Ovary (tissue), 9 donors: ENCODE data around the gene AGR2. TPM values are rescaled to one million over a fixed set of nuclear protein-coding genes. Genes with fewer than 3 reads are reported as not detected.
A peak's percentile ranks its signal among the peaks of the same experiment; 100 is the strongest.

Source experiments
- DNase-seq, 5 donors: peaks; one replicate each; pipeline ENCODE4 v3.0.0-alpha.2; 2019 to 2020
- H3K27ac ChIP-seq, 2 donors: fragments of 200-600 bp; one replicate each; pipeline versions ENCODE4 v1.5.1 to v1.8.0; 2019 to 2022
- H3K27me3 ChIP-seq: fragments of 200-600 bp; one replicate; pipeline ENCODE4 v1.8.0; 2022
- H3K36me3 ChIP-seq: fragments of 200-600 bp; sonication (generic); one replicate; pipeline ENCODE4 v1.5.1; 2019
- H3K4me1 ChIP-seq: one replicate; pipeline ENCODE4 v1.8.1; 2013; ENCODE audit warnings: mild to moderate bottlenecking, moderate library complexity; ENCODE audit not compliant: insufficient read depth
- H3K4me3 ChIP-seq: fragments of 200-600 bp; sonication (generic); one replicate; pipeline ENCODE4 v1.5.1; 2017
- H3K9me3 ChIP-seq, 2 donors: fragments of 200-600 bp in 1 of 2; sonication (generic) in 1 of 2; one replicate each; pipeline versions ENCODE4 v1.5.1 to v1.8.1; 2013 to 2019; ENCODE audit warnings: mild to moderate bottlenecking in 1 of 2, moderate library complexity in 1 of 2
- EP300 ChIP-seq: sonication (generic); formaldehyde crosslinking; IDR thresholded peaks from one replicate; pipeline ENCODE4 v1.6.1; 2017; ENCODE audit warnings: antibody characterized with exemption
- POLR2A ChIP-seq: fragments of 450-650 bp; IDR thresholded peaks from one replicate; pipeline ENCODE4 v1.6.1; 2017; ENCODE audit warnings: antibody characterized with exemption, mild to moderate bottlenecking, moderate library complexity
- WGBS, 3 donors: extraction: QIAGEN DNeasy Blood & Tissue Kit in 1 of 3; methylation state at CpG; one replicate each; pipeline versions ENCODE4 v1.1.5 to v1.1.7; 2013 to 2017; 5-methylcytosine and 5-hydroxymethylcytosine counted together
- intact Hi-C, 4 donors: fragments of 100-400 bp; cut with DNase I; formaldehyde crosslinking; loops; one replicate each; pipeline versions ENCODE4 v1.11.0 to v1.15.1; 2022 to 2023
- polyA plus RNA-seq, 2 donors: library from polyadenylated mRNA; stranded (reverse); fragments of 200-250 nt in 1 of 2; fragments of 350-450 nt in 1 of 2; fragmentation: Illumina TruSeq in 1 of 2; extraction: RNeasy Lipid Tissue Mini Kit (QIAGEN cat#74804) in 1 of 2; gene quantifications; one replicate each; pipeline ENCODE4 v1.2.3, GENCODE V29; 2013 to 2014
- total RNA-seq, 7 donors: library from RNA; depleted of rRNA in 2 of 7; stranded (reverse); fragments of >200 nt in 2 of 7; fragmentation: NEBNext Ultra II Directional in 3 of 7; extraction: Animal tissue kit (Norgen Biotek cat#: 25700) in 3 of 7; gene quantifications; one replicate each; pipeline versions ENCODE4 v1.1.0 to v1.2.4, GENCODE V29; 2016 to 2023
- TF ChIP-seq, protein P1 (sequence below), 3 donors: fragments of 450-650 bp in 2 of 3; fragments of 200-600 bp in 1 of 3; IDR thresholded peaks; one replicate each; pipeline versions ENCODE4 v1.5.1 to v1.8.0; 2016 to 2022; ENCODE audit warnings: antibody characterized with exemption in 3 of 3, mild to moderate bottlenecking in 1 of 3
- donor health status: DM: no; HTN: no; CAD: no; lungs with moderate emphysema.
- donor health status: DM: no; HTN: no; CAD: no.
- donor health status: Bipolar disorder and iron deficiency.
- donor health status: DM: yes; HTN: yes; CAD: no.
- donor health status: DM: no; HTN: no; CAD: no.
- donor health status: DM: yes; HTN: yes; CAD: no.

Gene AGR2
- total and polyA plus RNA-seq, 9 donors: 0.07 to 64.3 (median 3.1) TPM; not detected in 3

DNA sequence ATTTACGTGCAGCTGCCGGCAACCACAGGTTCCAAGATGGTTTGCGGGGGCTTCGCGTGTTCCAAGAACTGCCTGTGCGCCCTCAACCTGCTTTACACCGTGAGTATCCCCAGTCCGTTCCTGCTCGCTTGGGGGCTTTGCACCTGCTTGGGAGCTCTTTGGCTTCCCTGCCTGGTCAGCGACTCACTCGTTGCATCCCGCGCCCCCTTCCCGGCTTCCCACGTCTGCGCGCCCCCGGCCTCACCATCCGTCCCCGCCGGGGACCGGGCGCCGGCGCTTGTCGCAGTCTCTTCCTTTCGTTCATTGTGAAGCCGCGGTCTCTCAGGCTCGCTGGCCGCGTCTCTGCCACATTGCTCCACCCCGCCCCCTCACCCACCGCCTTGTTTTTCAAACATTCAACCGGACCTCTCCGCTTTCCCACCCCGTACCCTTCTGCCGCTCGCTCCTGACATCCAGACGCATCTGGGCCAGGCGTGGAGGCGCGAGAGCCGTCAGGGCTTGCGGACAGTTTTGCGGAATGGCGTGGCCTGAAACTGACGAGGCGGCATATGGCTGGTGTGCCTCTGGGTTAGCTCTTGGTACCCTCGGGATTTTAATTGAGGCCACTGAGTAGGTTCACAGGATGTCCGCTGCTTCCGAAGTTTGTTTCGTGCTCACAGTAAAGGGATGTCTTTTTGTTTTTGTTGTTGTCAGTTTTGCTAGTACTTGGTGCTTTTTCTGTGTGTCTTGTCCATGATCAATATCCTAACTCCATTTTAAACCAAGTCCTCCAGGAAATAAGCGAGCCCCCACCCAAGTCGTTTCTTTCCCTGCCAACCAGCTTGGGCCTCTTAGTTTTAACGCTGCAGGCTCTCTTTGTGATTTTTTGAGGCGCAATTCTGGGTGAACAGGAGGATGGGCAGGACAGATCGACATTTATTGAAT, 50.6 kb downstream of the AGR2 start:
- H3K36me3 ChIP-seq: no peaks in the 10 kb centered on the region
- 8 to 11% (median 9%) methylated on average over 58 of the region's 58 CpGs for WGBS, 3 donors
- H3K27ac ChIP-seq: no peak overlapping the region
- peaks cover 4% of the 10 kb centered on the region for H3K4me1 ChIP-seq
- intact Hi-C loops: no loop called here
- peak overlapping the region; percentile 43 for H3K4me3 ChIP-seq
- no peak for TF ChIP-seq POLR2A
- TF ChIP-seq, protein P1, sequence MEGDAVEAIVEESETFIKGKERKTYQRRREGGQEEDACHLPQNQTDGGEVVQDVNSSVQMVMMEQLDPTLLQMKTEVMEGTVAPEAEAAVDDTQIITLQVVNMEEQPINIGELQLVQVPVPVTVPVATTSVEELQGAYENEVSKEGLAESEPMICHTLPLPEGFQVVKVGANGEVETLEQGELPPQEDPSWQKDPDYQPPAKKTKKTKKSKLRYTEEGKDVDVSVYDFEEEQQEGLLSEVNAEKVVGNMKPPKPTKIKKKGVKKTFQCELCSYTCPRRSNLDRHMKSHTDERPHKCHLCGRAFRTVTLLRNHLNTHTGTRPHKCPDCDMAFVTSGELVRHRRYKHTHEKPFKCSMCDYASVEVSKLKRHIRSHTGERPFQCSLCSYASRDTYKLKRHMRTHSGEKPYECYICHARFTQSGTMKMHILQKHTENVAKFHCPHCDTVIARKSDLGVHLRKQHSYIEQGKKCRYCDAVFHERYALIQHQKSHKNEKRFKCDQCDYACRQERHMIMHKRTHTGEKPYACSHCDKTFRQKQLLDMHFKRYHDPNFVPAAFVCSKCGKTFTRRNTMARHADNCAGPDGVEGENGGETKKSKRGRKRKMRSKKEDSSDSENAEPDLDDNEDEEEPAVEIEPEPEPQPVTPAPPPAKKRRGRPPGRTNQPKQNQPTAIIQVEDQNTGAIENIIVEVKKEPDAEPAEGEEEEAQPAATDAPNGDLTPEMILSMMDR (IDR thresholded peaks at IDR 0.05): no peak
- no peak for TF ChIP-seq EP300
- peak in 3 of 5 donors; percentile 13 to 46 (median 29) for DNase-seq
- no peaks in the 10 kb centered on the region for H3K27me3 ChIP-seq
- no peaks in the 10 kb centered on the region for H3K9me3 ChIP-seq

DNA sequence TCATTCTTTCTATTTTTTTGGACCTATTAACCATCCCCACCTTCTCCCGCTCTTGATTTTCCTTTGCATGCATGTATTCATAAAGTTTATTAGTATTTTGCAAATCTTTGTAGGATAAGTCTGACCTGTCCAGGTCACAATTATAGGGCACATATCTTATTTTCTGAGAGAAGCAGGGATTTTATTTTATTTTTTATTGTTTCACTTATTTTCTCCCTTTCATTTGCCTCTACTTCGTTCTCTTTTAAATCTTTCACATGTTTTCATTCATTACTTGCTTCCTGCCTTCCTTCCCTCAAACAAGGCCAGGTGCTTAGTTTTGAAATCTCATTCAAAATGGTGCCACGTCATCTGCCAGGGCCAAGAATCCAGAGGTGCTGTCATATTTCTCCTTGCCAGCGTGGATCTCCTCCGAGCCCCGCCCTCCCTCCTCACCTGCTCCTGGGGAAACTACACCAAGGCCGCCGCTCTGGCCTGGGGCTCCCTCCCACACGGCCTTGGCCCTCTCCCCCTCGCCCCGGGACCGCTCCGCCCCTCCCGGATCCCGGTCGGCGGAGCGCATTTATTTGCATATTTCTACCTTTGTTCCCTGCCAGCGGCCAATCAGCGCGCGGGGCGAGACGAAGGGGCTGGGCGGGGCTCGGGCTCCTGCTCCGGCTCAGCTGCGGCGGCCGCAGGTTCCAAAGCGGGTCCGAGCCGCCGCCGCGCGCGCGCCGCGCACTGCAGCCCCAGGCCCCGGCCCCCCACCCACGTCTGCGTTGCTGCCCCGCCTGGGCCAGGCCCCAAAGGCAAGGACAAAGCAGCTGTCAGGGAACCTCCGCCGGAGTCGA, 51.5 kb downstream of the AGR2 start, which contains the start of gene TSPAN13:
Gene TSPAN13 (plus strand): TSS at position 654 of the 830 bp plus-strand sequence. CDS start 213 bp downstream, outside the sequence.
- 3 to 5% (median 4%) methylated on average over 29 to 48 of the region's 48 CpGs for WGBS, 3 donors
- H3K4me3 ChIP-seq: peak within 1 kb of the TSS; percentile 43
- H3K36me3 ChIP-seq: no peaks in the 10 kb centered on the region
- H3K9me3 ChIP-seq: no peaks in the 10 kb centered on the region
- H3K4me1 ChIP-seq: peaks cover 4% of the 10 kb centered on the region
- peak; percentile 51 to 76 (median 54) for DNase-seq
- intact Hi-C loops: no loop called here
- H3K27me3 ChIP-seq: no peaks in the 10 kb centered on the region
- no peak within 1 kb of the TSS for H3K27ac ChIP-seq
- TF ChIP-seq EP300 (no peak), POLR2A (no peak)
- TF ChIP-seq, protein P1 (IDR thresholded peaks at IDR 0.05): no peak

DNA sequence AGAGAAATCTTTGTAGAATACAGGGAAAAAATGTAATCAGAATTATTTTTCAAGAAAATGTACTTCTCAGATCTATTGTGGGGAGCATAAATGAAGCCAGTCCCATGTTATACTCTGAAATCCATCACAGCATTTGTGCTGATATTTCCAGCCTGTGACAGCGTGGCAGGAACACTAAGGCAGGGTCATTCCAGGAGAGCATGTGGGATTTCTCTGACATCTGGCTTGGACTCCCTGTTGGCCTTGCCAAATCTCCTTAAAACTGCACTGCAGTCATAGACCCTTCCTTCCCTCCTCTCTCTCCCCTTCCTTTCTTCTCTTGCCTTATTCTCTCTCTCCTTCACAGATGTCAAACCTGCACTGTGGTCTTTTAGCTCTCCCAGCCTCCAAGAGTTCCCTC, 57.7 kb downstream of the AGR2 start:
- intact Hi-C loops: no loop called here
- peaks cover 5% of the 10 kb centered on the region for H3K4me1 ChIP-seq
- no peaks in the 10 kb centered on the region for H3K36me3 ChIP-seq
- WGBS, 3 donors: 7 to 8% (median 7%) methylated on average over 1 of the region's 1 CpG
- DNase-seq: peak in 3 of 5 donors; percentile 17 to 41 (median 32)
- no peak overlapping the region for H3K4me3 ChIP-seq
- TF ChIP-seq, protein P1 (IDR thresholded peaks at IDR 0.05): no peak
- TF ChIP-seq POLR2A (no peak), EP300 (no peak)
- H3K9me3 ChIP-seq: no peaks in the 10 kb centered on the region
- H3K27ac ChIP-seq: no peak overlapping the region
- H3K27me3 ChIP-seq: no peaks in the 10 kb centered on the region

DNA sequence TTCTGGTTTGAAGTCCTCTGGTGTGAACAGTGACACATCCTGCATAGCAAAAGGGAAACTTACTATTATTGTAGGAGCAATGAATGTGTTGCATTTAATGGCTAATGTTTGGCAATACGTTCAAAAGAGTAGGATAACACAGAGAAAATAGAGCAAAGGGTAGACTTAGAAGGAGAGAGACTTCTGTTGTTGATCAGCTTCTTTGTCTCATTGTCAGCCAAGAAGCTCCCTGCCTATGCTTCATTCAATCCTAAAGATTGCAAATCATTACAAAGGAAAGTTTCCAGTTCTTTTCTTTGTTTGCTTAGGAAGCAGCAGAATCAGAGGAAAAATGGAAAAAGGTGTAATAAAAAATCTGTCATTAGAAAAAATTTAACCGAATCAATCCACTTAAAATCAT, 59.2 kb downstream of the AGR2 start:
- Histone ChIP-seq H3K36me3 (no peaks in the 10 kb centered on the region), H3K27ac (no peak overlapping the region), H3K27me3 (no peaks in the 10 kb centered on the region), H3K4me3 (no peak overlapping the region), H3K4me1 (peaks cover 5% of the 10 kb centered on the region), H3K9me3 (no peaks in the 10 kb centered on the region)
- intact Hi-C loops: no loop called here
- DNase-seq: no peak
- 47 to 63% (median 49%) methylated on average over 2 of the region's 2 CpGs for WGBS, 3 donors
- TF ChIP-seq EP300 (no peak), POLR2A (no peak)
- TF ChIP-seq, protein P1 (IDR thresholded peaks at IDR 0.05): no peak
